Measurements from ENCODE around the gene SLC6A6.

SLC6A6 gene

DNA sequence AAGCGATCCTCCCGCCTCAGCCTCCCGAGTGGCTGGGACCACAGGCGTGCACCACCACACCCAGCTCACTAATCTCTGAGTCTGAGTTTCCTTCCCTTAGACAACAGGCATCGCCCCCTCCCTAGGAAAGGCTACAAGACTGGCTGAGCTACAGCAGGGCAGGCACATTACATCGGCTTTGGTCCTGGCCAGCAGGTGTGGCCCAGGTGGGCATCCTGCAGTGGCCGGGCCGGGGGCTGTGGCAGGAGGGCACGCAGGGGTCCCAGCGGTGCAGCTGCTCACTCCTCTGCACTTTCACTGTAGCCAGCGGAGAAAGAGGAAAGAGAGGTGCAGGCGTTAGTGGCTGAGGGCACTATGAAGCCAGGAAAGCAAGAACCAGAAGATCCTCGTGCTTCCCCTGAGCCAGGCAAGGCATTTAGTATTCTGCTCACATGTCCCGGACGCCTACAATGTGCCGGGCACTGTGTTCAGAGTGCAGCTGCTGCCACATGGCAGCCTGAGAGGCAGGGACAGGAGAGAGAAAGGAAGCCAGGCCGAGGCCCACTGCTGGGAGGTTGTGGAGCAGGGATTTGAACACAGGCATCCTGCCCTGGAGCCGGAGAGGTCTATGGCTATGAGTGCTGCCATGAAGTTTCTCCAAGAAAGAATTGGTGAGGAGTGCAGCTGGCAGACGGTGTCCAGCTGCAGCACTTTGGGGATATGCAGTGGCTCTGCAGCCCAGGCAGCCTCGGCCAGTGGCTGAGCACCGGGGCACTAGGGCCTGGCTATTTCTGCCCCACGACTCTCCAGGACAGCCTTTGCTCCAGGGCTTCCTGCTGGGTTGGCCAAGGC lies 115.4 kb downstream of the SLC6A6 start:
- TF ChIP-seq, protein P1, sequence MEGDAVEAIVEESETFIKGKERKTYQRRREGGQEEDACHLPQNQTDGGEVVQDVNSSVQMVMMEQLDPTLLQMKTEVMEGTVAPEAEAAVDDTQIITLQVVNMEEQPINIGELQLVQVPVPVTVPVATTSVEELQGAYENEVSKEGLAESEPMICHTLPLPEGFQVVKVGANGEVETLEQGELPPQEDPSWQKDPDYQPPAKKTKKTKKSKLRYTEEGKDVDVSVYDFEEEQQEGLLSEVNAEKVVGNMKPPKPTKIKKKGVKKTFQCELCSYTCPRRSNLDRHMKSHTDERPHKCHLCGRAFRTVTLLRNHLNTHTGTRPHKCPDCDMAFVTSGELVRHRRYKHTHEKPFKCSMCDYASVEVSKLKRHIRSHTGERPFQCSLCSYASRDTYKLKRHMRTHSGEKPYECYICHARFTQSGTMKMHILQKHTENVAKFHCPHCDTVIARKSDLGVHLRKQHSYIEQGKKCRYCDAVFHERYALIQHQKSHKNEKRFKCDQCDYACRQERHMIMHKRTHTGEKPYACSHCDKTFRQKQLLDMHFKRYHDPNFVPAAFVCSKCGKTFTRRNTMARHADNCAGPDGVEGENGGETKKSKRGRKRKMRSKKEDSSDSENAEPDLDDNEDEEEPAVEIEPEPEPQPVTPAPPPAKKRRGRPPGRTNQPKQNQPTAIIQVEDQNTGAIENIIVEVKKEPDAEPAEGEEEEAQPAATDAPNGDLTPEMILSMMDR (IDR thresholded peaks at IDR 0.05; ENCODE audit: low read depth, low read length) = no peak
- no peak for DNase-seq (ENCODE audit: extremely low read depth, low read depth)

DNA sequence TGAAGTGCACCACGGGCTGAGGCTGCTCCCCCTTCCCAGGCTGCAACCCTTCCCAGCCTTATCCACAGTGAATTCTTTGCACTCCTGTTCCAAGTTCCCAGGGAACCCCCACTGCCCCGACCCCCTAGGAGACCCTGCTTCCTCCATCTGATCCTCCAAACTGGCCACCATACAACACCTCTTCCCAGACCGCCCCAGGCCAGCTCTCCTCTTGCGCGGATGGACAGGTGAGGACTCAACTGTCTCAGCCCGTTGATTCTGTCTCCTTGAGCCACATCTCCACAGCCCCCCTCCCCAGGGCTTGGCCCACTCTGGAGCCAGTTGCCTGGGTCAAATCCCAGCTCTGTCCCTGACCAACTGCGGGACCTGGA lies 116.0 kb downstream of the SLC6A6 start:
- TF ChIP-seq, protein P1 (IDR thresholded peaks at IDR 0.05; ENCODE audit: low read depth, low read length) = no peak

DNA sequence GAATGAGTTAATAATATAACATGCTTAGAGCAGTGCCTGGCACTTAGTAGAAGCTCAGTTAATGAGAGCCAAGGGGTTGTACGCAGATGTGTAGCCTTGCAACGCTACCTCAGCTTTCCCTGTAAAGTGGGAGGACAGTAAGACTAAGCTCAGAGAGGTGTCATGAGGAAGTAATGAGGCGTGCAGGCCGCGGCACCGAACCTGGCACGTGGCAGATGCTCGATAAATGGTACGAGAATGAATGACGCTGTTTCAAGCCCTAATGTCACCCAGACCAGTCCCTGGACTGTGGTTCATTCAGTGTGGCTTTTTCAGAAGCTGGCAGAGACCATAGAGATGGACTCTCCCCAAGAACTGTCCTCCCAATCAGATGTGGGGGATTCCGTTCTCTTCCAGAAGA lies 116.5 kb downstream of the SLC6A6 start:
- no peak for DNase-seq (ENCODE audit: extremely low read depth, low read depth)
- TF ChIP-seq, protein P1 (IDR thresholded peaks at IDR 0.05; ENCODE audit: low read depth, low read length) = no peak

More for the DNA sequence above, 116.0 kb downstream of the SLC6A6 start:
- DNase-seq (ENCODE audit: extremely low read depth, low read depth) = no peak

DNA sequence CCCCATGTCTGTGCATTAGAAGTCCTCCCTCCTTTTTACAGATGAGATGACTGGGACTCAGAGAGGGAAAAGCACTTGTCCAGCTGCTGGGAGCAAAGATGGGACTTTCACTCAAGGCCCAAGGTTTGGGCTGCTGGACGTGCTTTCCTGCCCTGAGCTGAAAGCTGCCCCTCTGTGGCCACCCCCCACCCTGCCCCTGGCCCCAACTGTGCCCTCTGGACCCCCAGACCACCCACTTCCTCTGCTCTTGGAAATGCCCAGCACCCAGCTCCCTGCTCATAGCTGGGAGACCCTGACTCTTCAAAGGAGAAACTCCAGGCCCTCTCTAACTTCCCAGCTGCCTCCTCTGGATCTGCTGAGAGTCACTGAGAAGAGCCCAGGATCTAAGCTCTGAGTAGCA lies 117.0 kb downstream of the SLC6A6 start:
- DNase-seq (ENCODE audit: extremely low read depth, low read depth) = no peak
- TF ChIP-seq, protein P1 (IDR thresholded peaks at IDR 0.05; ENCODE audit: low read depth, low read length) = no peak

DNA sequence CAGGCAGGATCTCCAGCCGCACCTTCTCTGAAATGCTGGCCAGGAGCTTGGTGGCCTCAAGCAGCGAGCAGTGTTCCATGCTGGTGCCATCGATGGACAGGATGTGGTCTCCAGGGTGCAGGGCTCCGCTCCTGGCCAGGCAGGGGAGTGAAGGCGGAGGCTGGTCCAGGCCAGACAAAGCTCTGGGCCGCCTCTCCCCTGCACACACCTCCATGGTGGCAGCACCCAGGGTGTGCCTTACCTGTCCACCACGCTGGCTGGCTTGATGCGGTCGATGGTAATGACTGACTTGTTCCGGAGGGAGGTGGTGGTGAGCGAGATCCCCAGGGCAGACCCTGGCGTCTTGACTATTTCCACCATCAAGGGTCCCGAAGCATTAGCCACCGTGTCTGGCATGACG lies 117.7 kb downstream of the SLC6A6 start:
- no peak for DNase-seq (ENCODE audit: extremely low read depth, low read depth)
- TF ChIP-seq, protein P1 (IDR thresholded peaks at IDR 0.05; ENCODE audit: low read depth, low read length) = no peak

DNA sequence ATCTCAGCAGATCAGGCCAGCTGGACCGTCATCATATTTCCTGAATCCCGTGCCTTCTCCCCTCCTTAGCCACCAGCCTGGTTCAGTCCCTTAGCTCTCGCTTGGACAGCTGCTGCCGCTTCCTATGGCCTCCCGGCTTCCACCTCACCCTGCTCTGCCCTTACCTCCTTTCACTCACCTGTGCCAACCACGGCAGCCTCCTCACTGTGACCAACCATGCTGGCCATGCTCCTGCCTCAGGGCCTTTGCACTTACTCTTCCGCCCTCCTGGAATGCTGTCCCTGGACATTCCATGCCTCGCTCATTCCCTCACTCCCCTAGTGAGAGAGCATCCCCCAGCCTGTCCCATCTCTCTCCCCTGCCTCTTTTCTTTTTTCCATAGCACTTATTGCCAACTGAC lies 118.6 kb downstream of the SLC6A6 start:
- no peak for DNase-seq (ENCODE audit: extremely low read depth, low read depth)
- TF ChIP-seq, protein P1 (IDR thresholded peaks at IDR 0.05; ENCODE audit: low read depth, low read length) = no peak

DNA sequence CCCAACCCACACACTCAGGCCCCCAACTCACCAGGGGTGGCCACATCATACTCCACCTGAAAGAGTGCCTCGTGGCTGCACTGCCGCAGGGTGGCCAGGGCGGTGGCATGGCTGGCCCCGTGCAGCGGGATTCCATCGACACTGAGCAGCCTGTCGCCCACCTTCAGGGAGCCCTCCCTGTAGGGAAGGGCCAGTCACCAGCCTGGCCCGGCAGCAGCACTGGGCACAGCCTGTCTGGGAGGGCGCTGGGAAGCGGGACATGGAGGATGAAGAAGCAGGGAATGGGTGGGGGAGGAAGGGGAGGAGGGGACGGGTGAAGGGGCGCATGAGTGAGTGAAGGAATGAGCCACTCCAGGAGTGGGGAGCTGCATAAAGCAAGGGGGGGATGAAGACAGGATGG lies 119.2 kb downstream of the SLC6A6 start:
- TF ChIP-seq, protein P1 (IDR thresholded peaks at IDR 0.05; ENCODE audit: low read depth, low read length) = no peak
- DNase-seq (ENCODE audit: extremely low read depth, low read depth) = no peak

Data from AG09319 (cell line).